NCI-H187 (cell line): ENCODE data around the gene QRSL1.
"Not testable (repeated sequence)": the region's sequence is repeated elsewhere in the genome, so short reads cannot be mapped to it uniquely, and the experiment has no call there.

Experiments
- DNase-seq, 2 experiments: peaks; one replicate each; lab custom pipeline; 2025; lab: John Stamatoyannopoulos, UW

Gene QRSL1

DNA sequence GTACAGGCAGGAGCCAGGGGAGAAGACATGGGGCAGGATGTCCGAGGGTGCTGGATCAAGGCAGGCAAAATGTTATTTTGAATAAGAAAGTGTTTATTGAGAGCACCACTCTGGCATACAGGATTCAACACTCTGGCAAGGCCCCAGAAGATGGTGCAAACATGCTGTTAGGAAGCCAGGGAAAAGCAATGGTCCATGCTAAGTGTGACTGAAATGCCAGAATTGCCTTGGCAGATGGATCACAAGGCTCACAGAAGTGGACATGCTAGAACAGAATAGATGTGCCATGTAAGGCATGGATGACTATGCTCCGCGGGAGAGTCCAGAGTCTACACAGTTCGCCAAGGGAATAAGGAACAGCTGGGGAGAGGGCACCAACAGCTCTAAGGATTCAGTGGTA, 54.6 kb downstream of the QRSL1 start:
- no peak for DNase-seq

GRCh38 chr6:106685833-106686232, 56.5 kb downstream of the QRSL1 start:
- no peak for DNase-seq

- no peak for DNase-seq
Measured at GRCh38 chr6:106688177-106688951, 59.0 kb downstream of the QRSL1 start.

DNA sequence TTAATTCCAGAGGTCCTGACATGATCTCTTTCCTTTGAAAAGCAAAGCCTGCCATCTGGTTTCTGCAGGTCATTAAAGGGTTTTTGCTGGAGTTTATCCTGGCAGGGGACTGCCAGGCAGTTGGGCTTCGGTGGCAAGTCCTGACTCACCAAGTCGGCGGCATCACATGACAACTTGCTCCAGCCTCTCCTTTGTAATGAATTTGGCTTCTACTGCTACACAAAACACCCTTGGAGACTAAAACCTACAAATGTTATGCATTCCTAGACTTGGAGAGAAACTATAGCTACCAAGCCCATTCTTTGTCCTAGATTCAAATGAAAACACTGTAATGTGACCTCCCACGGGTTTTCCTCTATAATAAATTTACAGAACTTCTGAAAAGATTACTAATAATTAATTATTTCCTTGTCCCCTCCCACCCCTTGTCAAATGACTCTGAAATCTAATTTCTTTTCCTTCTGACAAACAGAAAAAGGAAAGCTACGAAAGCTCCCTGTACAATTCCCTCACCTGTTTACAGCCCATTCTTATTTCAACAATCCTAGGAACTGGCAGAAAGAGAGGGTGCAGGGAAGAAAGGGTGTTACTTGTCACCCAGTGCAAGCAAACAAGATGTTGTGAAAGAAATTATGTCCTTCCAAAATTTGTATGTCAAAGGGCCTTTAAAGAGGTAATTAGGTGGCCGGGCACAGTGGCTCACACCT, 62.9 kb downstream of the QRSL1 start:
- DNase-seq: no peak

- no peak for DNase-seq
Measured at GRCh38 chr6:106692819-106693208, 63.4 kb downstream of the QRSL1 start.

DNA sequence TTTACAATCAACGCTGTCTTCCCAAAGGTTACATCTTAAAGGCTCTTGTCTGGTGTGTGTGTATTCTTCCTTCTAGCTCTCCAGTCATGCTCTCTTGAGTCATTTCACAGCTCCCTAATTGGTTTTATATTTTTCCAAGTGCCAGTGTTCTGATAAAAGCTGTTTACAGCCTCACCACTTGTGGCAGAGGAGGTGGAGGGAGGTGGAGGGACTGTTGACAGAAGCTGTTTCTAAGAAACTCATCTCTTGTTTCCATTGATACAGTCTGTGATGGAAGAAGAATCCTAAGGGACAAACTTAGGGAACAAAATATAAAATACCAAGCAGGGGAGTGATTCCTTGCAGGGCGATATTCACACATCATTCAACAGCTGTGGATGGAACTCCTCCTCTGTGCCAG, 64.0 kb downstream of the QRSL1 start:
- no peak for DNase-seq

- no peak for DNase-seq
Measured at GRCh38 chr6:106694343-106694742, 65.0 kb downstream of the QRSL1 start.

- no peak for DNase-seq
Measured at GRCh38 chr6:106700581-106700980, 71.2 kb downstream of the QRSL1 start.

- not testable (repeated sequence) for DNase-seq
Measured at GRCh38 chr6:106701201-106701600, 71.8 kb downstream of the QRSL1 start.

GRCh38 chr6:106702046-106702445, 72.7 kb downstream of the QRSL1 start:
- peak in 1 of 2 experiments; percentile 77 for DNase-seq

- DNase-seq: peak; percentile 69 to 77
Measured at GRCh38 chr6:106702451-106703110, 73.2 kb downstream of the QRSL1 start.

DNA sequence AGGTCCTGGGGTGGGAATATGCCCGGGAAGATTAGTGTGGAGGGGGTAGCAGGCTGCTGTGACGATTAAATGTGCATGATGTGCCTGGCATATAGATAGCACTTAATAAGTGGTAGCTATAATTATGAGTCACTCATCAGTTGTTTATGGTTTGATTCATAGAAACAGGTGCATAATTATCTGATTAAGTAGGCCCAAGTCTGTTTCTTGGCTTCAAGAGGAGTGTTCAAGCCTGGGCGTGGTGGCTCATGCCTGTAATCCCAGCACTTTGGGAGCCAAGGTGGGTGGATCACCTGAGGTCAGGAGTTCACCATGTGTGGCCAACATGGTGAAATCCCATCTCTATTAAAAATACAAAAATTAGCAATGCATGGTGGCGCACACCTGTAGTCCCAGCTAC, 74.9 kb downstream of the QRSL1 start:
- DNase-seq: no peak

GRCh38 chr6:106705156-106705555, 75.8 kb downstream of the QRSL1 start:
- DNase-seq: no peak

GRCh38 chr6:106710580-106710979, 81.2 kb downstream of the QRSL1 start:
- no peak for DNase-seq

GRCh38 chr6:106714281-106714680, 84.9 kb downstream of the QRSL1 start:
- no peak for DNase-seq

DNA sequence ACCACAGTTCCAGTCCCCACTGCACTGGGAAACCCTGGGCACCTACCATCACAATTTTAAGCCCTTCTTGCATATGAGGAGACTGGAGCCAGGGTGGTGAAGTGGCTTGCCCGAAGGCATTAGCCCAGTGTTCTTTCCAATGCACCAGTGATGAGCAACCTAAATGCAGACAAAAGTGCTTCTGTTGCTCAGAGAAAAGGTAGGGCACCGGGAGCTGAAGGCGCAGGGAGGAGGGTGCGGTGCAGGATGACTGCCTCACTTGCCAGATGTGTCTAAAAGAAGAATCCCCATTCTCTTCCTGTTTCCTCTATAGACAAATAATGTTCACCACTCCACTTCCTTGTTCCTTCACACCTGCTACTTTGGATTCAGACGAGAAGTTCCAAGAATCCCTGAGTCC, 86.5 kb downstream of the QRSL1 start:
- DNase-seq: no peak

DNA sequence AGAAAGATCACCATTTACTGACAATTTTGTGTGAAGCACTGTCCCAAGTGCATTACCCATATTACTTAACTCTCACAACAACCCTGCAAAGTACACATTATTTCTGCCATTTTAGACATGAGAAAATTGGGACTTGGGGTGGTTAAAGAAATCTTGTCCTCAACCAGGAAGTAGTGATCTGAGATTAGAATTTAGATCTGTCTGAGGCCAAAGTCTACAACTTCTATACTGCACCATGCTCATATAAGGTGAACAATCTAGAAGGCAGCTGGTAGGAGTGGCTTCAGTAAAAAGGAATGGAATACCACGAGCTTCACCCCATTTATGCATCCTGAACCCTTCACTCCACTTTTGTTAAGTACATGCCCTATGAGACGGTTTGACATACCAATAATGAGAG, 87.6 kb downstream of the QRSL1 start:
- DNase-seq: no peak
